GM21390 (cell line): Measurements from ENCODE around the gene UXT.
"Not testable (repeated sequence)": the region's sequence is repeated elsewhere in the genome, so short reads cannot be mapped to it uniquely, and the experiment has no call there.

Experiments used
- ATAC-seq: cut with Tn5 transposase; IDR thresholded peaks from one replicate; pipeline ENCODE4 v1.9.1; 2021; ENCODE audit not compliant: unreplicated experiment

UXT gene

GRCh38 chrX:47618923-47619485 lies 40.0 kb downstream of the UXT start:
- no peak for ATAC-seq

DNA sequence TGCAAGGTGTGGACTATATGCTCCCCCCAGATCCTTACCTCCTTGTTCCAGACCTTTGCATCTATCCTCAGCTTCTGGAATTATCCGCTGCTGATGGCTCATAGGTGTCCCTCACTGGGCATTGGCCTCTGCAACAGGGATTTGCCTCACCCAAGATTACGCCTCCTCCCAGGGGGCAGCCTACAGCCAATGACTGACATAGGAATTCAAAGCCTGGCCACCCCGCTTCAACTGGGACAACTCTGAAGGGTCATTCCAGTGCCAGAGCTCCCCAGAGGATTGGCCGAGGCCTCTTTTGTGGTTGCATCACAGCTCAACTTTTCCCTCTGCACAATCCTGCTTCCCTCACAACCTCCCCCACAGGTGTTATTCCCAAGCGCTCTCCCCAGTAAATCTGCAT lies 44.4 kb downstream of the UXT start:
- ATAC-seq, result no peak

- ATAC-seq, result no peak
Observed at GRCh38 chrX:47613082-47613481, 45.9 kb downstream of the UXT start.

- ATAC-seq, result no peak
Observed at GRCh38 chrX:47612418-47612817, 46.6 kb downstream of the UXT start.

GRCh38 chrX:47611926-47612325 lies 47.1 kb downstream of the UXT start:
- no peak for ATAC-seq

- no peak for ATAC-seq
Observed at GRCh38 chrX:47611489-47611888, 47.5 kb downstream of the UXT start.

DNA sequence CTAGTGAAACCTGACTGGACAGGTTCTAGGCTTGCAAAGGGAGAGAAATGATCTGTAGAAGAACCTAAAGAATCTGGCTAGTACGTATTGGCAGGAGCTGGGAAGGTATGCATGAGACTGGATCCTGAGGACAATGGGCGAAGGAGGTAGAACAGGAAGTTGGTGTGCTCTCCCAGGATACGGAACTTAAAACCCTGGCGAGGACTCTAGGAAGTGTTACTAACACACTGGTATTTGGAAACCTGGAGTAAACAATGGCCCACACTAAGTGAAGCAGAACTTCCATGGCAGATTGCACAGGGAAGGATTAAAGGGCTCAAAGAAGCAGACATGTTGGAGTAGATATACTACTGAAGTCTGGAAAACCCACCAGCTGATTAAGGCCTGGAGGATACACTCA lies 48.5 kb downstream of the UXT start:
- no peak for ATAC-seq

DNA sequence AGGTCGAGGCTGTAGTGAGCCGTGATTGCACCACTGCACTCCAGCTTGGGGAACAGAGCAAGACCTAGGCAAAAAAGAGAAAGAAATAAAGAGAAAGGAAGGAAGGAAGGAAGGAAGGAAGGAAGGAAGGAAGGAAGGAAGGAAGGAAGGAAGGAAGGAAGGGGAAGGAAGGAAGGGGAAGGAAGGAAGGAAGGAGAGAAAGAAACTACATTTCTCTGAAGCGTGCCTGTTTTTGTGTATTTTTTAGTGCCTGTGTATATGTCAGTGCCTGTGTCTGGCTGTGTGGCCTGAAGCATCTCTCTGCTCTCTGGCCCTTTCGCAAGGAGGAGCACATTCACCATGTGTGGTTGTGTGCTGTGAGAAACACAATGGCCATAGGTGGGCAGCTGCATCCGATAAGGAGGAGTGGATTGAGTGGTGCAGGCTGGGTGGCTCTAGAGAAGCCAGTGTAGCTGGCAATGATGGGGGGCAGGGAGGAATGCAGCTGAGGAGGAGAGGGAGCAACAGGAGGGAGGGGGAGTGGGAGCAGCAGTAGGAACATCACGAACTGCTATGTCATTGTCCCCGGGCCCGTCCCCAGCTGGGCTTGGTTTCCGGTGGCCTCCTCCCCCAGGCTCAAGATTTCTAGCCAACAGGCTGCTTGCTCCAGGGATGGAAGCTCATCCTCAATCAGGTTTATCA lies 50.7 kb downstream of the UXT start:
- ATAC-seq, result no peak

- no peak for ATAC-seq
Observed at GRCh38 chrX:47607091-47607490, 51.9 kb downstream of the UXT start.

DNA sequence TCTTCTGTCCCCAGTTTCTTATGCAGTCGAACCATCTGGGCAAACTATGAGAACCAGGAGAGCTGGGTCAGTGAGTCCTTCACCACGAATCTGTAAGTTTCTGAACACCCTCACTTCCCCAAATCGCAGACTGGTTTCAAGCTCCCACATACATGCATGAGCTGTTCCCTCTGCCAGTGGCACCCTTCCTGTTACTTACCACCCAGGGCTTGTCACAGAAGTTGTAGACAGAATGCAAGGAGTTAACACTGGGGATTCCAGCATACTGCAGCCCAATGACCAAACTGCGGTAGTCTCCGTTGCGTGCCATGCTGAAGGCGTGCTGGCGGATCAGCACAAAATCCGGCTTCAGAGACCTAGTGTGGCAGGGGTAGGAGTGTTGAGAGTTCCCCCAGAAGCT lies 54.0 kb downstream of the UXT start:
- ATAC-seq, result no peak

- ATAC-seq, result not testable (repeated sequence)
Observed at GRCh38 chrX:47603125-47603524, 55.9 kb downstream of the UXT start.
